HCT116 (cell line): ENCODE results near the gene KRTAP23-1. TPM values are rescaled to one million over a fixed set of nuclear protein-coding genes. Genes with fewer than 3 reads are reported as not detected.

ENCODE experiments used
- ATAC-seq: fragments of 200-7000 bp; cut with Tn5 transposase; 2 replicates; pipeline ENCODE4 v1.9.1; 2020; ENCODE audit warnings: mild to moderate bottlenecking, moderate library complexity
- BruUV-seq: library from RNA; stranded (reverse); fragments of 400-500 nt; replicated peaks from 2 replicates; lab custom pipeline; 2021; lab: Mats Ljungman, UMichigan
- CTCF ChIA-PET: fragments of 300-600 bp; sonication (Branson Sonifier 250); formaldehyde crosslinking; loops from one replicate; lab custom pipeline; 2021; ENCODE audit warnings: antibody characterized with exemption; lab: Charles Lee
- POLR2A ChIA-PET: fragments of 300-600, 350-600 bp; sonication (Branson Sonifier 250); formaldehyde crosslinking; loops from one replicate; lab custom pipeline; 2021; ENCODE audit warnings: antibody characterized with exemption; lab: Charles Lee
- RAD21 ChIA-PET, 2 experiments: fragments of 300-600 bp; sonication (Branson Sonifier 250); formaldehyde crosslinking; loops; one replicate each; lab custom pipeline; 2023; ENCODE audit warnings: low total read pairs in 2 of 2; ENCODE audit not compliant: uncharacterized antibody in 2 of 2, unreplicated experiment in 2 of 2, low non-redundant PET in 1 of 2; lab: Charles Lee
- DNase-seq: peaks from one replicate; pipeline ENCODE4 v3.0.0-alpha.2; 2010; ENCODE audit warnings: low read depth, low spot score
- H2AFZ ChIP-seq: fragments of 200-600 bp; shearing (Covaris generic), sonication (generic); 2 replicates; pipeline ENCODE4 v1.6.1; 2017; ENCODE audit warnings: low read depth, mixed run types, mixed read lengths, antibody characterized with exemption, low read length; ENCODE audit not compliant: poor library complexity, severe bottlenecking
- H3K27ac ChIP-seq: 2 replicates; pipeline ENCODE4 v1.5.1; 2012; ENCODE audit warnings: low read depth, low read length
- H3K27me3 ChIP-seq: fragments of 200-600 bp; sonication (generic); 2 replicates; pipeline ENCODE4 v1.6.1; 2016; ENCODE audit warnings: mixed run types, low read length, mixed read lengths; ENCODE audit not compliant: insufficient read depth
- H3K36me3 ChIP-seq, 2 experiments: fragments of 200-500 bp in 1 of 2; fragments of 200-600 bp in 1 of 2; sonication (Bioruptor generic) in 1 of 2; sonication (generic) in 1 of 2; 2 replicates each; pipeline versions ENCODE4 v1.5.1 to v1.6.1; 2014 to 2016; ENCODE audit warnings: low read length in 2 of 2, inconsistent platforms in 1 of 2, mixed read lengths in 1 of 2, mixed run types in 1 of 2; ENCODE audit not compliant: insufficient read depth in 2 of 2, control insufficient read depth in 1 of 2
- H3K4me1 ChIP-seq, 2 experiments: fragments of 200-600 bp in 1 of 2; sonication (generic) in 1 of 2; 2 replicates each; pipeline versions ENCODE4 v1.5.1 to v1.6.1; 2012 to 2017; ENCODE audit warnings: low read length in 2 of 2, inconsistent platforms in 1 of 2, mild to moderate bottlenecking in 1 of 2, mixed read lengths in 1 of 2, mixed run types in 1 of 2, moderate library complexity in 1 of 2; ENCODE audit not compliant: insufficient read depth in 2 of 2, control insufficient read depth in 1 of 2
- H3K4me2 ChIP-seq: fragments of 200-600 bp; sonication (generic); 2 replicates; pipeline ENCODE4 v1.6.1; 2017; ENCODE audit warnings: mixed run types, low read length, mixed read lengths
- H3K4me3 ChIP-seq, 2 experiments: fragments of 200-600 bp in 1 of 2; sonication (generic) in 1 of 2; replicated peaks in 1 of 2; 2 replicates each; pipeline ENCODE4 v1.5.1; 2011 to 2016; ENCODE audit warnings: low read length in 2 of 2, control low read depth in 1 of 2, low read depth in 1 of 2, mild to moderate bottlenecking in 1 of 2, mixed read lengths in 1 of 2, mixed run types in 1 of 2
- H3K79me2 ChIP-seq: fragments of 200-600 bp; sonication (generic); 2 replicates; pipeline ENCODE4 v1.6.1; 2017; ENCODE audit warnings: mild to moderate bottlenecking, mixed run types, low read length, moderate library complexity, mixed read lengths; ENCODE audit not compliant: insufficient read depth
- H3K9ac ChIP-seq: fragments of 200-600 bp; sonication (generic); 2 replicates; pipeline ENCODE4 v1.6.1; 2016; ENCODE audit warnings: low read length, mixed read lengths
- H3K9me2 ChIP-seq: fragments of 200-600 bp; sonication (generic), shearing (Covaris generic); 2 replicates; pipeline ENCODE4 v1.6.1; 2017; ENCODE audit warnings: mixed run types, mild to moderate bottlenecking, moderate library complexity; ENCODE audit not compliant: insufficient read depth
- H3K9me3 ChIP-seq, 2 experiments: fragments of 200-500 bp in 1 of 2; fragments of 200-600 bp in 1 of 2; sonication (Bioruptor generic) in 1 of 2; sonication (generic) in 1 of 2; 2 replicates each; pipeline ENCODE4 v1.6.1; 2014 to 2017; ENCODE audit warnings: low read length in 2 of 2, mixed read lengths in 2 of 2, inconsistent platforms in 1 of 2, low read depth in 1 of 2, mild to moderate bottlenecking in 1 of 2, mixed run types in 1 of 2, moderate library complexity in 1 of 2; ENCODE audit not compliant: control insufficient read depth in 1 of 2, insufficient read depth in 1 of 2
- H4K20me1 ChIP-seq: fragments of 200-600 bp; sonication (generic), shearing (Covaris generic); 2 replicates; pipeline ENCODE4 v1.6.1; 2017; ENCODE audit warnings: mixed run types, mild to moderate bottlenecking, moderate library complexity; ENCODE audit not compliant: insufficient read depth
- CBX3 ChIP-seq: IDR thresholded peaks from 2 replicates; pipeline ENCODE4 v1.6.1; 2012; ENCODE audit warnings: low read depth
- EGR1 ChIP-seq: IDR thresholded peaks from 2 replicates; pipeline ENCODE4 v1.6.1; 2012; ENCODE audit warnings: low read depth
- ELF1 ChIP-seq: IDR thresholded peaks from 2 replicates; pipeline ENCODE4 v1.6.1; 2012; ENCODE audit warnings: low read depth, borderline replicate concordance
- EZH2 ChIP-seq: fragments of 200-600 bp; sonication (generic); IDR thresholded peaks from 2 replicates; pipeline ENCODE4 v1.6.1; 2017; ENCODE audit warnings: antibody characterized with exemption, mixed run types
- FOSL1 ChIP-seq: IDR thresholded peaks from 2 replicates; pipeline ENCODE4 v1.6.1; 2012; ENCODE audit warnings: low read depth
- SIN3A ChIP-seq: IDR thresholded peaks from 2 replicates; pipeline ENCODE4 v1.6.1; 2012; ENCODE audit warnings: low read depth
- SP1 ChIP-seq: IDR thresholded peaks from 2 replicates; pipeline ENCODE4 v1.6.1; 2012; ENCODE audit warnings: low read depth
- intact Hi-C: fragments of 100-400 bp; cut with micrococcal nuclease; formaldehyde crosslinking; loops from 2 replicates; pipeline ENCODE4 v1.10.0; 2022
- total RNA-seq: library from RNA; stranded (reverse); gene quantifications from one replicate; pipeline ENCODE4 v1.2.1, GENCODE V29; 2021; ENCODE audit not compliant: unreplicated experiment
- TF ChIP-seq, protein P1 (sequence below): IDR thresholded peaks from 2 replicates; pipeline ENCODE4 v1.6.1; 2012

KRTAP23-1 gene
- total RNA-seq, 1 experiment from 2014 or later, result not detected

DNA sequence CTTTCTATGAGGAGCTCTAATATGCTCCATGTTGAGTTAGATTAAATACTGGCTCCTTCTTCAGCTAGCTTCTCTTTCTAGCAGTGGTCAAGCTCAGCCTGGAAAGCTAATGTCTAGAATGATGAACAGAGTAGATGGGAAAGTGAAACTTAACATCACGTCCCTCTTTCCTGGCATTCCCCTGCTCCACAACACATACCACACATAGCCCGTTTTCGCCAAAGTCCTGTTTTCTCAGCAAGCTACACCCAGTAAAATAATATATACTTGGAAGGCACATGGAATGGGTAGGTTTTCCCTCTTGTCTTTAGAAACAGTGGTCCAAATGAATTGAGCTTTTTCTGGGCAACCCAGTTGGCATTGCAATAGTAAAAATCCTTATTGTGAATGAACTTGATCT lies 14.7 kb downstream of the KRTAP23-1 start:
- H4K20me1 ChIP-seq, result no peaks in the 10 kb centered on the region
- intact Hi-C loops, result no loop called here
- H3K4me1 ChIP-seq, result no peaks in the 10 kb centered on the region
- CTCF ChIA-PET, result no interaction called here
- no peak overlapping the region for H3K9ac ChIP-seq
- no peaks in the 10 kb centered on the region for H3K36me3 ChIP-seq
- no peak overlapping the region for H3K4me3 ChIP-seq
- ATAC-seq (no peak), DNase-seq (no peak)
- BruUV-seq, result no TSS peak
- peaks cover 8 to 9% of the 10 kb centered on the region in 2 experiments; a peak in 2 of 4 replicates for H3K9me3 ChIP-seq
- TF ChIP-seq ELF1 (no peak), EZH2 (no peak), EGR1 (no peak), CBX3 (no peak), SP1 (no peak), FOSL1 (no peak)
- TF ChIP-seq, protein P1, sequence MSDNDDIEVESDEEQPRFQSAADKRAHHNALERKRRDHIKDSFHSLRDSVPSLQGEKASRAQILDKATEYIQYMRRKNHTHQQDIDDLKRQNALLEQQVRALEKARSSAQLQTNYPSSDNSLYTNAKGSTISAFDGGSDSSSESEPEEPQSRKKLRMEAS, result no peak
- POLR2A ChIA-PET, result no interaction called here
- H2AFZ ChIP-seq, result no peak overlapping the region
- H3K4me2 ChIP-seq, result no peak overlapping the region
- H3K27me3 ChIP-seq, result no peaks in the 10 kb centered on the region
- RAD21 ChIA-PET, result no interaction called here
- no peaks in the 10 kb centered on the region for H3K9me2 ChIP-seq
- H3K27ac ChIP-seq, result no peak overlapping the region
- H3K79me2 ChIP-seq, result no peaks in the 10 kb centered on the region

DNA sequence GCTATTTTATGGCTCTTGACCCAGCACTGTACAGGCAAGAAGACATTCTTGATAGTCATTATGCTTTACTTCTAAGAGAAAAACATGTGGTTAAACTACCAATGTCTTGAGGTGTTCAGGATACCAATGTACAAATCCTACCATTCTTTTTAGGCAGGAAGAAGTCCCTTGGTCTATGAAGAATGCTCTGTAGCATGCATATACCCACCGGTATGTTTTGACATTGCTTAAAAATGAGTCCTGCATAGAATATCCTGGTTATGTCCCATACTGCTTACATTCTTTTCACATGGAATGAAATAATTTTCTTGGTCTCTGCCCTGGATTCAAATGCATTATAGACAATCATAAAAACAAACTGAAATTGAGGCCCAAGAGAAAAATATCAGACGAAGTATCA lies 15.7 kb downstream of the KRTAP23-1 start:
- Histone ChIP-seq H3K79me2 (no peaks in the 10 kb centered on the region), H3K9ac (no peak overlapping the region), H2AFZ (no peak overlapping the region), H3K9me3 (peaks cover 8 to 9% of the 10 kb centered on the region in 2 experiments; a peak in 2 of 4 replicates), H4K20me1 (no peaks in the 10 kb centered on the region), H3K36me3 (no peaks in the 10 kb centered on the region), H3K9me2 (no peaks in the 10 kb centered on the region), H3K4me2 (no peak overlapping the region), H3K4me3 (no peak overlapping the region), H3K27me3 (no peaks in the 10 kb centered on the region), H3K4me1 (no peaks in the 10 kb centered on the region), H3K27ac (no peak overlapping the region)
- CTCF ChIA-PET, result no interaction called here
- POLR2A ChIA-PET, result no interaction called here
- RAD21 ChIA-PET, result no interaction called here
- TF ChIP-seq SIN3A, result no peak
- ATAC-seq (no peak), DNase-seq (no peak)
- intact Hi-C loops, result no loop called here
- no TSS peak for BruUV-seq
